Activated gamma-delta T cell treated with anti-CD3 and anti-CD28 coated beads, Interleukin-2, amount 50 U/mL, for 16 hours (primary cell): Measurements from ENCODE around the gene TNS1.

Source experiments
- DNase-seq: peaks from one replicate; pipeline ENCODE4 v3.0.0-alpha.2; 2020; ENCODE audit warnings: low read depth

TNS1 gene

DNA sequence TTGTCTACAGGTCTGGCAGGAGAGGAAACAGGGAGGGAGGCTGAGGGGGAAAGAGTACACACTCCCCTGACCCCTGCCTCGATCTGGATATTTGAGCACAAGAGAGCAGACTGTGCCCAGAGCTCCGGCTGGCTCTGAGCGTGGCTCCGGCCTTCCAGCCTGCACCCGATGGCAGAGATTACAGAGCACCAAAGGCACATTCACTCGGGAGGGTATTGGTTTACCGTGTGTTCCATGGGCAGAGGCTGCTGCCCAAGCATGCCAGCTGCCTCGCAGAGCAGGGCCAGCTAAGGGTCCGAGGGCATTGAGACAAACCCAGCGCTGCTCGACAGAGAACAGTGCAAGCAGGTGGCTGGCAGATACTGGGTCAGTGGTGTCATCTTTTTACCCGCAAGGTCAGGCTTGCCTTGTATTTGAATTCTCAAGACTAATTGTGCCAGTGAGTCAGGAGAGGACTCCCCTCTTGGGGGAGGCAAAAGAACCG is 132.2 kb downstream of the TNS1 start:
- no peak for DNase-seq

DNA sequence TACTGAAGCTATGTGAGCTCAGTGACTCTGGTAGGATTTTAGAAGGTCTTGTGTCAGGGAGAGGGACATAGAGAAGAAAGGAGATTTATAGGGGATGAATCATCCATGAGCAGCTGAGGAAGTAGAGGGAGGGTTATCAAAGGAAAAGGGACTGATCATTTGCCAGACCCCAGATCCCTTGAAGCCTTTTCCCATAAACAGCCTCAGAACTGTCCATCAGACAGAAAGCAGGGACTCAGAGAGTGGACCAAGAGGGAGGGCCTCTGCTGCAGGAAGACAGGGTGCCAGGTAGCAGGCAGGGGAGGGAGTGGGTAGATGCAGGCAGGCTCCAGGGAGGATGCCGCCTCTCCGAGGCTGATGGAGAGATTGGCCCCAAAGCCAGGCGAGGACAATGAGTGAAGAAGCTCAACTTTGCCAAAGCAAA is 133.9 kb downstream of the TNS1 start:
- no peak for DNase-seq

DNA sequence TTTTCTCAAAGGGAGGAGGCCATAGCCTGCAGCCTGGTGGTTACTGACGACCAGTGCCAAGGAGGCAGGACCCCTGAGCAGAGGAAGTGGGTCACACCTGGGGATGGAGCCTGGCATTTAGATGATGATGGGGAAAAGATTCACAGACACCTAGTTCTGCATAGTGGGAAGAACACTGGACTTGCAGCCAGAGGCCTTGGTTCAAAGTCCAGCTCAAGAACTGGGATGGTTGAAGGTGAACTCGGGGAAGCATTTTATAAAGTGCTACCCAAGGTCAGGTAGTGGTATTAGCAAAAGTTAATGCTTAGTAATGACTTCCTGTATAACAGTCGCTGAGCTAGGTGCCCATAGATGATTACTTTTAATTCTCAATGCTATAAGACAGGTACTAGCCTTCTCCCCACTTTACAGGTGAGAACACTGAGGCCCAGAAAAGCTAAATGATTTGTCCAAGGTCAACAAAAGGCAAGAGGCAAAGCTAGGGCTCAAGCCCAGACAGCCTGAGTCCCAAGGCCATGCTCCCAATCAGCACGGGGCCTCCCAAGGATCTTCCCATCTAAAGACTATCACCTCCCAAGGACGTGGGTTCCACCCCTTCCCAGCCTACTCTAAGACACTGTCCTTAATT is 134.4 kb downstream of the TNS1 start:
- no peak for DNase-seq

DNA sequence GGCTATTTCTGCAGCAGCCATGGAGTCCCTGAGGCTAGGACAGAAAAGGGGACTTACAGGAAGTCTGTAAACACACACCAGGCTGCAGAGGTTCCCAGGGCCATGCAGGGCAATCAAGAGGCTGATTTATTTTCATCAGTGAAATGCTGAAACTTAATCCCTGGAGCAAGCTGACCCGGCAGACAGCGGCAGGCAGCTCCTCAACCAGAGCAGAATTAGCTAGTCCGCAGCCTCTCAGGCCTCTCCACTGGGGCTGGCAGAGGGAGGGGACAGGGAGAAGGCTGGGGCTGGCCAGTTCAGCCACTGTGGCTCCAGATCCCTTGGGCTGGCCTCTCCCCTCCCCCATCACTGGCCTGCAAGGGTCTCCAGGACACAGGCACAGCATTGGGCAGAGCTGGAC is 136.3 kb downstream of the TNS1 start:
- DNase-seq, result no peak

DNA sequence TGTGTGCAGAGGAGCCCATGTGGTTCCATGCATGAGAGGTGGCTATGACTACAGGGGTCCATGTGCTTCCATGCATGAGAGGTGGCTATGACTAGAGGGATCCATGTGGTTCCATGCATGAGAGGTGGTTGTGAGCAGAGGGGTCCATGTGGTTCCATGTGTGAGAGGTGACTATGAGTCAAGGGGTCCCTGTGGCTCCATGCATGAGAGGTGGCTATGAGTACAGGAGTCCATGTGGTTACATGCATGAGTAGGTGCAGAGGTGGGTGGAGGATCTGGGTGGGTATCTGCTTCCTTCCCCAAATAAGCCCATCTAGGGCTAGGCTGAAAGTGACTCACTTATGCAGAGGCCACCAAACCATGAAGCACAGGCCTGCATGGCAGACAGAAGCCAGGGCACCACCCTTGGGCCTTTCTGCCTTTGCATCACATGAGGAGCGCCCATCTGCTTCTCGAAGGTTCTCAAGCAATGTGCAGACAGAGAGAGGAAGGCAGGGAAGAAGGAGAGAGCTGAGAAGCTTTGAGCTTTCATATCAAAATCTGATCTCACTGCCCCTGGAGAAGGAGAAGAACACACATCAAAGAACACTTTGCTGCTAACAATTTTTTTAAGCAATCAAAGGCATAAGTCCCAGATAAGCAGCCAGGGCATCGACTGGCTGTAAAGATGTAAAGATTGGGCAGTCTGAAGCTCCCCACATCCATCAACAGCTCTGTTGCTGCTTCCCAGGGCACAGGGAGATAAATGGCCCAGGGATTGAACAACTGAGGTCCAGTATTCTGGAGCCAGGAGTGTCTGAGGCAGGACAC is 137.6 kb downstream of the TNS1 start:
- DNase-seq, result no peak

DNA sequence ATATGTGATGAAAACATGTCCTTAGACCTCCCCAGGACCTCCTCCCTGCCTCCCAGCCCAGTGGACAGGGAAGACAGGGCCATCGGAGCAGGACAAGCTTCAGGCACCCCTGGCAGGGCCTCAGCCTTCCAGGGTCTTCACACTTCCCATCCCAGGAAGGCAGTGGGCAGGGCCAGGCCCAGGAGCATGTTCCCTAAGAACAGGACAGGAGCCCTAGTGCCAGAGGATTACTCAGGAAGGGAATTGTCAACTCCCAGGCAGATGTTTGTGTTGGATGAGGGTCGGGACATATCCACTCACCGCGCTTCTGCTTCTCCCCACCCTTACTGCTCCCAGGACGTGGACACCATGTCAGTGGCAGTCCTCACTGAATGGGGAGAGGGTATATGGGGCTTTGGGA is 138.9 kb downstream of the TNS1 start:
- no peak for DNase-seq

DNA sequence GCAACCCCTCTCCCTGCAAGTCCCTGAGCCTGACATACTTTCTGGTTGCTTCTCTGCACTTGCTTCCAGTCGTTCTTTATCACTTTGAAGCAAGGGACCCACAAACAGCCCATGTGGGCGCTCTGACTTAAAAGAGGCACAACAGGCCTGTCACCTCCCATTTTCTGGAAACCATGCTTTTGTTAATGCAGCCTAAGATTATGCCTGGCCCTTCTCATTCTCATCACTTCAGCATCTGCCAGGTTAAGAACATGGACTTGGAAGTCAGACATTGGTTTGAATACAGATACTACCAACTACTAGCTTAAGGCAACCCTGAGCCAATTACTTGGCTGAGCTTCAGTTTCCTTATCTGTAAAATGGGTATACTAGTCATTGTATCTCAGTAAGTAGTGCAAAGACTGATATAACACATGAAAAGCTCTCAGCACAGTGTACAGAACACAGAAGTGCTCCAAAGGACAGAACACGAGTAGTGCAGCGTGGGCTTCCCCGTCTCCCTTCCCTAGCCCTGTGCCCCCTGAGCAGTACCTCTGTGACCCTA is 141.4 kb downstream of the TNS1 start:
- DNase-seq, result no peak

DNA sequence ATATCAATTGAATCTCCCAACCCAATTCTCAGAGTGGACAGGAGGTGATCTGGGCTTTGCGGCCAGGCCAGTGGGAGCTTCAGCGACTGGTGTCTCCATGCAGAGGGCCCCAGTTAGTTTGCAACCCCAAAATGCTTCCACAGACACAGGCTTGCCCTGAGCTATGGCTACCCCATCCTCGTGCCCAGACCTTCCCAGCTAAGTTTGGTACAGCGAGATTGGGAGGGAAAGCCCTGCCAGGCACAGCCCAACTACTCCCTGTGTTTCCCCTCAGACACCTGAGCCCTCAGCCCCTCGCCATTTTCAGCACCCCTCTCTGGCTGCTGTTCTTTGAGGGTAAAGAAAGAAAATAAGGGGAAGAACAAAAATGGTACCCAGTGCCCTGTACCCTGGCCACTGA is 142.9 kb downstream of the TNS1 start:
- no peak for DNase-seq

DNA sequence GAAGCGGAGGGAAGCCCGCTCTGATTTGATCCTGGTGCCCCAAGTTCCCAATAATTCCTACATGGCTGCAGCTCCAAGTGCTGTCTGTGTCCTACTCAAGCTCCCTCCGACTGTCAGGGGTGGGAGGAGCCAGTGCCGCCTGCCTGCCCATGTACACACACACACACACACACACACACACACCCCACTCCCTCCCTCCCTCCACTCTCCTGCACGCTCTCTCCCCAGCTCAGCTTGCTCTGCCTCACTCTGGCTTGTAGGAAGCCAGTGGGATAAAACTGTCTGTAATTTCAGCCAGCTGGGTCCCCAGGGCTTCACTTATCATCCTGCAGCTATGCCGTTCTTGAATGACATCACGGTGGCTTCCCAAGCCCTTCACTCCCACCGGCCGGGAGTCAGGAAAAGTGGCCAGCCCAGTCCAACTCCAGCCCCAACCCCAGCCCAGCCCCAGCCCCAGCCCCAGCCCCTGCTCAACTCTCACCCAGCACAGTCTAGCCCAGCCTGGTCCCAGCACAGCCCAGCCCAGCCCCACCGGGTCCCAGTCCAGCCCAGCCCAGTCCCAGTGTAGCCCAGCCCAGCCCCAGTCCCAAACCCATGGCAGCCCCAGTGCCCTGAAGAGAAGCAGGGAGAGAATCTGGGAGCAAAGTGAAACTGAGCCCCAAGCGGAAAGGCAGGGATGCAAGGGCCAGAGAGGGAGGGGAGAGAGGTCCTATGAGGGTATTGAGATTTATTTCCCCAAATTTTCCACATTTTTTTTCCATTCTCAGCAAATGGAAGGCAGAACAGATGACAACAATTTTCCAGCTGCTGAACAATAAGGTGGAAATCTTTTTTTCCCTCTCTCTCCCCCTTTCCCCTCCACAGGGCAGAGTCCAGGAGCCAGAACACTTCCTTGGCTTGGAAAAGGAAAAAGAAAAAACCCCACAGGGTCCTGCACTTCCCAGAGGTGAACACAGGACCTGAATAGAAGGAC is 144.0 kb downstream of the TNS1 start:
- DNase-seq, result no peak

DNA sequence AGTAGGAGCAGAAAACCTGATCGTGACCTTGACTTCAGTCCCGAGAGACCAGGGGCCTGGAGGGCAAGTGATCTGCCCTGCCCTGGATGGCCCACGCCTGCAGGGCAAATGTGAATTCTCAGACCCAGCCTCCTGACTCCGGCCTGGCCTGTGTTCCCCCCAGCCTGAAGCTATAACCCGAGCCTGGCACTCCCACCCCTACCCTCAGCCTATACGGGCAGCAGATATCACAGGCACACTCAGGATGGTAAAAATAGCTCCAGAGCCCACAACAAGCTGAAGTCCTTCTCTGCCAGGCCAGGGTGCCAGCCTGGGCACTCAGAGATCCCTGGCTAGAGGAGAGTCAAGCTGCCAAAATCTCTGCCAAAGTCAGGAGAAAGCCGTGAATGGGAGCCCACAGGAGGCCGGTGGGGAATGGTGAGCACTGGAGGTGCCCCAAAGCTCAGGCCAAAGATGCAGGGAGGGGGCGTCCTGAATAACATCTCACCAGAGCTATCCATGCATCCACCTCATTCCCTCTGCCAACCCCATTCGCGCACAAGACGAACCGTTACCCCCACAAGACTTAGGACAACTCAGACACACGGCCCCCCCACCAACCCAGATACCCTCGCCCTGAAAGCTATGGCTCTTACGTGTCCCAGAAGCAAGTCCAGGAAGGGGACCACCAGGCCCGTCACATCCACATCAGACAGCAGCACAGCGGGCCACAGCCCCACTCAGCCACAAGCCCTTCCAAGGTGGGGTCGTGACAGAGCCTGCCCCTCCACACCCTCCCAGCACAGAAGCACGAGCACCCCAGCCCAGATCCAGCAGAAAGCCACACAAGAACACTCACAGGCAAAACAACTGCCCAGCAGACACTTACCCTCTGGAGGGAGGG is 144.9 kb downstream of the TNS1 start:
- DNase-seq, result no peak

DNA sequence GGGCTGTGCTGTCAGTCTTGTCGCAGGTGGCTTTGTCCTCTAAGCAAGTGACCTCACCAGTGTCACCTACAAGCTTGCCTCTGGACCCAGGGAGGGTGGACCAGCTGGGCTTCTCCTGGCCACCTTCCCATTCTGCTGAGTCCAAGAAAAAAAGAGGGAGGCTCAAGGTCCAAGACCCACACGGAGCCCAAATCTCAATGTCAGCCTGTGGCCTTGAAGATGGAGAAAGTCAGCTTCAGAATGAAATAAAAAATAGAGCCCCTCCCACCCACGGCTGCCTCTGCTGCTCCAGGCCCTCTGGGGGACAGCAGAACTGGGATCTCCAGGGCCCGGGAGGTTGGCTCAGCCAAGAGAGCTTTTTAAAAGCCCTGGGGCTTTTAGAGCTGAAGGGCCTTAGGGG is 145.9 kb downstream of the TNS1 start:
- DNase-seq, result no peak

DNA sequence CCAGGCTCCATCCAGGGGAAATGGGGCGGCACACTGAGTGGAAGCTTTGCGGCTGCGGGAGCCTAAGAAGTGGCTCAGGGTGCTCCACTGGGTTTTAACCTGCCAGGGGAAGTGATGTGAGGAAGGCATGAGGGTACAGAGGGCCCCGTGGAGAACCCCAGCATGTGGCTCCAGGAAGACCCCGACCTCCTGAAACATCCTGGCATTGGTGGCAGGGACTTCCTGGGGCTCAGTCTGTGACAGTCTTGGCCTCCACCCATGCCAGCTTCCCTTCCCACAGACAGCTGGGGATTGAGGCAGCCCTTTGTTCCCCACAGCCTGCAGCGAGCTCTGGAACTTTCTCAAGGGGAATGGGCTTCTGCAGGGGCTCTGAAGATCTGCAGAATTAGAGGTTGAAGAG is 146.6 kb downstream of the TNS1 start:
- DNase-seq, result no peak

DNA sequence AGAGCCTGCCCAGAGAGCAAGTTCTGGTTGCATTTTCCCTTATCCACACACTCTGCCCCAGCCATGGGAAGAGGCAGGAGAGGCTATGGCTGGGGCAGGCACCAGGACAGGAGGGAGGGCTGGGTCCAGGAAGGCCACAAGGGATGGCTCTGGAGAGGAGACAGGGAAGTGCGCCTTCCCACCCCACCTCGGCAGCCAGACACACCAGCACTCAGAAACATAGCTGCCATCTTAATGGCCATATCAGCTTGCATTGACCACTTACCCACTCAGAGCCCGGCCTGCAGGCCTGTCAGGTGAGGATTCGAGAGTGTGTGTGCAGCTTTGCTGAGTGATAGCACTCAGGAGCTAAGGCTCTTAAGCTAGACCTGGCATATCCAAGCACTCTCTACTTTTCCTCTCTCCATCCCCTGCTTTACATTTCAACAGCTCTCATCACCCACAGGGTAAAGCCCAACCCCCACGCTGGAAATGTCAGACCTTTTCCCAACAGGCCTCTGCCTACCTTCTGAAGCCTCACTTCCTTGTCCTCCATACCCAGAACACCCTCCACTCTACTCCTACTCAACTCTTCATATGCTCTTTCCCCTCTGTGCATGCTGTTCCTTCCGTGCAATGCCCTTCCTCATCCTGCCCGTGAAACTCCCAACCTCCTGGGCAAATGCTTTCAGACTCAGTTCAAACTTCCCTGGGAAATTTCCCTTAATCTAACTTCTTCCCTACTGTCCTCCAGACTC is 147.9 kb downstream of the TNS1 start:
- no peak for DNase-seq

DNA sequence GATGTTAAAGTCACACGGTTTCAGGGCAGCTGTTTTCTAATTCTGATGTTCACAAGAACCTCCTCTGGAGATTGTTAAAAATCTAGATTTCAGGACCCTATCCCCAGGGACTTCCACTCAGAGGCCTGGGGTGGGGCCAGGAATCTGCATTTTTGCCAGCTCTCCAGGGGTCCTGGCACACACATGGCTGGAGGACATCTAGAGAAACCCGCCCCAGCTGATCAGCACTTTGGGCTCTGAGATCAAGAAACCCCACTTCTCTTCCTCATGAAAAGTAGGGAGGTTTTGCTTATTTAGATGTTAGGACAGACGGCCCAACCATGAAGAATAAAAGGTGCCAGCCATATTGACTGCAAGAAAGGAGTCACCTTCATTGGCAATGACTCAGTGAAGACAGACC is 148.8 kb downstream of the TNS1 start:
- DNase-seq, result no peak

DNA sequence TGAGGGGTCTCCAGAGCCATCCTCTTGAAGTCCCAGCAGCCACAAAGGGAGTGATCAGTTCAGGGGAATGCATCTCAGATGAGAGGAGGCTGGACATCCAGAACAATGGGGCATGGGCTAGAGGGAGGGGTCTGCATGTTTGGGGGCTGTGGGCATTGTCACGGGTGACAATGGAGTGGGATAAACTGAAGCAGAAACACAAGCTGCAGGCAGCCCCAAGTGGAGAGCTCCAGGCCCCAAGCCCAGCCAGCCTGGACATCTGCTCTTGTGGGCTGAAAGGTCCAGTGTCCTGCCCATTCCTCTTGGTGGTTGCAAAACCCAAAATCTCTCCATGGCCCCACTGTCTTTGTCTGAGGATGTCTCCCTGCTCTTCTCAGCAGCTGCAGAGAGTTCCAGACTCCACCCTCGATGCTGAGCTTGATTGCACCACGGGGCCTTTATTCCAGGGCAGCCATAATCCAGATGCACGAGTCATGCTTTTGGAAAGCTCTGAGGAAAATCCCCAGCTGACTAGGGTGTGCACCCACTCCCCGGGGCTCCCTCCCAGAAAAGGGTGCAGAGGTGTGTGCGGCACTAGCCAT is 149.4 kb downstream of the TNS1 start:
- no peak for DNase-seq

DNA sequence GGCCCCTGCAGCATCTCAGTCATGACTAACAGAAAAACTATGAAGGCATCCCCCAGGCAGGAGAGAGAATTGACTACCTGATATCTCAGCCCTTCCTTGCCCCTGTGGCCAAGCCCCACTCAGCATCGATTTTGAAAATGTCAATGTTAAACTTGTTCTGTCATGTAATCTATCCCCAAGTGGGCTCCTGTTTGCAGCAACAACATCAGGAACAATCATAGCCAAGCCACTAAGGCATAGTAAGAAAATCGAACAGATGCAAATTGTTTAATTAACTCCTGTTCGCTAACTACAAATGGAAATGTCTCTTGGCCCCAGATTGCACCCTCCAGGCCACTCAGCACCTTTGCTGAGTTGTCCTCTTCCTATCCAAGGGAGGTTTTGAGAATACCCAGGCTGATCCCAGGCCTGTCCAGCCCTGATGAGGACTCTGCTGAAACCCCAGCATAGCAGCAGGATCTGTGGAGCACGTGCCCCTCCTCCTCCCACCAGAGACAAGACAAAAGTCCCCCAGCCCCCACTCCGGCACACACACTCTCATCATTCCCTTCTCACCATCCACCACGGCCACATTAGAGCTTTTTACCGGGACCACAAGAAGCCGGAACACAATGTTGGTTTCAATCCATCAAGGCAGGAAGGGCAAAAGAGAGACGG is 150.1 kb downstream of the TNS1 start:
- DNase-seq, result no peak

DNA sequence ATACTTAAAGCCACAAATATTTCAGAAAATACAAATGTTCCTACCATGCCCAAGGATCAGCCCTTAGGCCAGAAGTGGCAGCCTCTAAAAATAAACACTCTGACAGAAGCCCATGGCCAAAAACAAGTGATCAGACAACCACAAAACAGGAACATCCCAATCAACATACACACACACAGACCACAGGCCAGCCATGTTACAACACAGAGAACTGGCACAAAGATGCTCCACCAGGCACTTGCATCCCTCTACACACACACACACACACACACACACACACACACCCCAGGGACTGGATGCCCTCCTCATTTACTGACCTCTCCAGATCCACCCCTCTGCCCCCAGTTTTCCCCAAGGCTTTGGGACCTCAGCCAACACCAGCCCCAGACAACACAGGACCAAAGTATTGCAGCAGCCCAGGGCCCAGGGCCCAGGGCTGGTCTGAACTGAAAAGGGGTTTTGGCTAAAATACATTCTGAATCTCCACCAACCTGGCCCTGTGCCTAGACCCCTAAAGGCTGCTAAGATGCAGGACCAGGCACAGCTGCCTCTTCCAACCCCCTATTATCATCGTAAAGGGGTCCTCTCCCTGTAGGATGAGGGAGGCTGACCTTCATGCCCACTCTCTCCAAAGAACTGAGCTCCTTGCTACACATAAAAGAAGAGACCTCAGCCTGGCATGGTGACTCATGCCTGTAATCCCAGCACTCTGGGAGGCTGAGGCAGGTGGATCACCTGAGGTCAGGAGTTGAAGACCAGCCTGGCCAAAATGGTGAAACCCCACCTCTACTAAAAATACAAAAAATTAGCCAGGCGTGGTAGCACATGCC is 151.4 kb downstream of the TNS1 start:
- DNase-seq, result no peak

DNA sequence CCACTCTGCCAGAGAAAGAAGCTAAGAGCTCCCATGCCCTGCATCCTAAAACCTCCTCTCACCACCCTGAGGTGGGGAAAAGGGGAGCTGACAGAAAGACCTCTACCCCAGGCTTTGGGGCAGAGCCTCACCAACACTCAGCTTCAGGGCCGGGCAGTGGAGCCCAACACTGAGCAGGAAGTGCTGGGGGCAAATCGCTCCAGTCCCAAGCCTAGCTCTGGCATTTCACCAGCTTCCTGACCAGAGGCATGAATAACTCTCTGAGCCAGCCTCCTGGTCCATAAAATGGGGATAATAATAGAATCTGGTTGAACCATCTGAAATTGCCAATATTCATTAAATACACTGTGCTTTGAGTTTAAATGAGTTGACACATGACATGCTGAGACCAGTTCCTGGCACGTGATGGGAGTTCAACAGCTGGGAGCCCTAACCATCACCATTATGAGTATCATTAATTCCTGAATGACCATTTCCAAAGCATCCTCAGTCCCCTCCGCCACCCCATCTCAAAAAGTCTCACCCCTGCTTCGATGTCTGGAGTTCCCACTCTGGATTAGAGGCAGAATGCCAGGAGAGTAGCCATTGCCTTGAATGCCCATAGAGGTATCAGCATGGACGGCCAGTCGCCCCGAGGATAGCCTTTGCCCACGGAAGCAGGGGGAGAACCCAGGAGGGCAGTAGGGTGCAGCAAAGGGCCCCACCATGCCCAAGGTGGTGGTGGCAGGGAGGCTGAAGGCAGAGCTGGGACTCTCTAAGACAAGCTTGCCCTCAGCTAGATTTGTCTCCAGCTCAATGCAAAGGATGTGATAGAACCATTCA is 153.4 kb downstream of the TNS1 start:
- no peak for DNase-seq
